HCT116 (cell line): ENCODE measurements around the gene FXYD4.

Experiments used
- EGR1 ChIP-seq: IDR thresholded peaks from 2 replicates; pipeline ENCODE4 v1.6.1; 2012; ENCODE audit warnings: low read depth
- EZH2 ChIP-seq: fragments of 200-600 bp; sonication (generic); IDR thresholded peaks from 2 replicates; pipeline ENCODE4 v1.6.1; 2017; ENCODE audit warnings: antibody characterized with exemption, mixed run types
- EZH2phosphoT487 ChIP-seq: fragments of 200-600 bp; IDR thresholded peaks from 2 replicates; pipeline ENCODE4 v1.6.1; 2018; ENCODE audit warnings: antibody characterized with exemption, borderline replicate concordance
- RAD21 ChIP-seq: IDR thresholded peaks from 2 replicates; pipeline ENCODE4 v1.6.1; 2012; ENCODE audit warnings: low read depth, mild to moderate bottlenecking
- SIN3A ChIP-seq: IDR thresholded peaks from 2 replicates; pipeline ENCODE4 v1.6.1; 2012; ENCODE audit warnings: low read depth
- YY1 ChIP-seq: IDR thresholded peaks from 2 replicates; pipeline ENCODE4 v1.6.1; 2011; ENCODE audit warnings: low read length, low read depth, moderate library complexity, mild to moderate bottlenecking; ENCODE audit not compliant: insufficient replicate concordance; ENCODE audit errors: extremely low read depth
- TF ChIP-seq, protein P1 (sequence below), 3 experiments: fragments of 200-600 bp in 1 of 3; sonication (generic) in 1 of 3; IDR thresholded peaks in 2 of 3; conservative IDR thresholded peaks in 1 of 3; 2 replicates each; pipeline ENCODE4 v1.5.1; 2012 to 2017; ENCODE audit warnings: low read depth in 2 of 3, low read length in 2 of 3, antibody characterized with exemption in 1 of 3, borderline replicate concordance in 1 of 3, control low read depth in 1 of 3, mild to moderate bottlenecking in 1 of 3, mixed read lengths in 1 of 3, mixed run types in 1 of 3, moderate library complexity in 1 of 3; ENCODE audit not compliant: insufficient read depth in 1 of 3

DNA sequence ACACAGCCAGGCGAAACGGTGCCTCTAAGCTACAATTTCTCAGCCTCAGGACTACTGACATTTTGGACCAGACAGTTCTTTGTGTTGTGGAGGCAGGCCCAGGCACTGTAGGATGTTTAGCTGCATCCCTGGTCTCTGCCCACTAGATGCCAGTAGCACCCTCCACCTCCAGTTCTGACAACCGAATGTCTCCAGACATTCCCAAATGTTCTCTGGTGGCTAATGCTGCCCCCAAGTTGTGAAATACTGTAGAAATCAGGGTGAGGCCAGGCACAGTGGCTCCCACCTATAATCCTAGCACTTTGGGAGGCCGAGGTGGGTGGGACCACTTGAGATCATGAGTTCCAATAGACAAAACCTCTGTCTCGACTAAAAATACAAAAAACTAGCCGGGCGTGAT lies 19.3 kb downstream of the FXYD4 start:
- TF ChIP-seq, protein P1, sequence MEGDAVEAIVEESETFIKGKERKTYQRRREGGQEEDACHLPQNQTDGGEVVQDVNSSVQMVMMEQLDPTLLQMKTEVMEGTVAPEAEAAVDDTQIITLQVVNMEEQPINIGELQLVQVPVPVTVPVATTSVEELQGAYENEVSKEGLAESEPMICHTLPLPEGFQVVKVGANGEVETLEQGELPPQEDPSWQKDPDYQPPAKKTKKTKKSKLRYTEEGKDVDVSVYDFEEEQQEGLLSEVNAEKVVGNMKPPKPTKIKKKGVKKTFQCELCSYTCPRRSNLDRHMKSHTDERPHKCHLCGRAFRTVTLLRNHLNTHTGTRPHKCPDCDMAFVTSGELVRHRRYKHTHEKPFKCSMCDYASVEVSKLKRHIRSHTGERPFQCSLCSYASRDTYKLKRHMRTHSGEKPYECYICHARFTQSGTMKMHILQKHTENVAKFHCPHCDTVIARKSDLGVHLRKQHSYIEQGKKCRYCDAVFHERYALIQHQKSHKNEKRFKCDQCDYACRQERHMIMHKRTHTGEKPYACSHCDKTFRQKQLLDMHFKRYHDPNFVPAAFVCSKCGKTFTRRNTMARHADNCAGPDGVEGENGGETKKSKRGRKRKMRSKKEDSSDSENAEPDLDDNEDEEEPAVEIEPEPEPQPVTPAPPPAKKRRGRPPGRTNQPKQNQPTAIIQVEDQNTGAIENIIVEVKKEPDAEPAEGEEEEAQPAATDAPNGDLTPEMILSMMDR (IDR thresholded peaks at IDR 0.05 in 2 of 3, conservative IDR thresholded peaks at IDR 0.05 in 1 of 3; ENCODE audit: borderline replicate concordance in 1 of 3, insufficient read depth in 1 of 3, low read depth in 2 of 3, low read length in 2 of 3): peak; percentile 56 to 66 (median 60)
- no peak for TF ChIP-seq EGR1
- peak; percentile 64 for TF ChIP-seq RAD21
- no peak for TF ChIP-seq EZH2
- no peak for TF ChIP-seq YY1
- TF ChIP-seq EZH2phosphoT487: no peak
- TF ChIP-seq SIN3A: no peak
